ENCODE measurements around the gene JSRP1.

JSRP1 gene

DNA sequence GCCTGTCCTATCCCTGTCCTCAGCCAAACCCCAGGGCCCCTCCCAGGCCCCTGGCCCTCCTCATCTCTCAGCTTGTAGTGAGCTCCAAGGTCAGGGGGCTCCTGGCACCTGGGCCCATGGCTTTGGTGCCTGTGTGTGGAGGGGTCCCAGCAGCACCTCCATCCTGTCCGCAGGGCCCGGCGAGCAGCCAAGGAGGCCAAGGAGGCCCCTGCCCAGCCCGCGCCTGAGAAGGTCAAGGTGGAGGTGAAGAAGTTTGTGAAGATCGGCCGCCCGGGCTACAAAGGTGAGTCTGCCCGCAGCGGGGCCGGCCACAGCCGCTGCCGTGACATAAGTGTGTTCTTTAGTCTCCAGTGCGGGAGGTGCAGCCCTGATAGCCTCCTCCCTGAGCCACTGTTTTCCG lies 10.9 kb downstream of the JSRP1 start:
- DNase-seq = no peak

DNA sequence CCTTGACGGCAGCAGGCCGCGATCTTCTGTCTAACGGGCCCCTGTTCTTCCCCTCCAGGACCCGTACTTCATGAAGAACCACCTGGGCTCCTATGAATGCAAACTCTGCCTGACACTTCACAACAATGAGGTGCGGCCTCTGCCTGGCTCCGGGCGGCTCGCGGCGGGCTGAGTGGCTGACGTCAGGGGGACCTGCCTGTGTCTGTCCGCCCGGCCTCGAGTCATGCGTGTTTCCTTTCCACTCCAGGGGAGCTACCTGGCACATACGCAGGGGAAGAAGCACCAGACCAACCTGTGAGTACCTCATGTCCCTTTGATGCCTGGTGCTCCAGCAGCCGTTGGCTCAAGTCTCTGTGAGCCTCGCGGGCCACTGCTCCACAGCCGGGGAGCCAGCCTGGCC lies 11.7 kb downstream of the JSRP1 start:
- no peak for DNase-seq

GRCh38 chr19:2244125-2244411 lies 12.1 kb downstream of the JSRP1 start:
- DNase-seq = no peak

GRCh38 chr19:2243274-2244124 lies 12.7 kb downstream of the JSRP1 start:
- DNase-seq = no peak

DNA sequence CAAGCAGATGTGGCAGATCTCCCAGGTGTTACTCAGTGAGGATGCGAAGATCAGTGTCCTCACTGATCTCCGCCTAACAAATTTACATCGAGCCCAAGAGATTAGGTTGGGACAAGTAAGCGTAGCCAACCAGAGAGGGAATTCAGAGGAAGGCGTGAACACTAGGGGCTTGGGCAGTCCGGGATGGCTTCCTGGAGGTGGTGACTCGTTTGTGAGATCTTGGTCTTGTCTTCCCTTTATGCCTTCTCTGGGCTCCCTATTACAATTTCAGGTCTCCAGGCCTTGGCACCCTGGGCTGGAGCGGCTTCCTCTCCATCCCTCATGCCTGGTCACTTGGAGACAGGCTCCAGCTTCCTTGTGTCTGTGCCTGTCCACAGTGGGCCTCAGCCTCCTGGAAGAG lies 13.4 kb downstream of the JSRP1 start:
- DNase-seq = no peak

GRCh38 chr19:2242092-2242537 lies 14.1 kb downstream of the JSRP1 start:
- no peak for DNase-seq

DNA sequence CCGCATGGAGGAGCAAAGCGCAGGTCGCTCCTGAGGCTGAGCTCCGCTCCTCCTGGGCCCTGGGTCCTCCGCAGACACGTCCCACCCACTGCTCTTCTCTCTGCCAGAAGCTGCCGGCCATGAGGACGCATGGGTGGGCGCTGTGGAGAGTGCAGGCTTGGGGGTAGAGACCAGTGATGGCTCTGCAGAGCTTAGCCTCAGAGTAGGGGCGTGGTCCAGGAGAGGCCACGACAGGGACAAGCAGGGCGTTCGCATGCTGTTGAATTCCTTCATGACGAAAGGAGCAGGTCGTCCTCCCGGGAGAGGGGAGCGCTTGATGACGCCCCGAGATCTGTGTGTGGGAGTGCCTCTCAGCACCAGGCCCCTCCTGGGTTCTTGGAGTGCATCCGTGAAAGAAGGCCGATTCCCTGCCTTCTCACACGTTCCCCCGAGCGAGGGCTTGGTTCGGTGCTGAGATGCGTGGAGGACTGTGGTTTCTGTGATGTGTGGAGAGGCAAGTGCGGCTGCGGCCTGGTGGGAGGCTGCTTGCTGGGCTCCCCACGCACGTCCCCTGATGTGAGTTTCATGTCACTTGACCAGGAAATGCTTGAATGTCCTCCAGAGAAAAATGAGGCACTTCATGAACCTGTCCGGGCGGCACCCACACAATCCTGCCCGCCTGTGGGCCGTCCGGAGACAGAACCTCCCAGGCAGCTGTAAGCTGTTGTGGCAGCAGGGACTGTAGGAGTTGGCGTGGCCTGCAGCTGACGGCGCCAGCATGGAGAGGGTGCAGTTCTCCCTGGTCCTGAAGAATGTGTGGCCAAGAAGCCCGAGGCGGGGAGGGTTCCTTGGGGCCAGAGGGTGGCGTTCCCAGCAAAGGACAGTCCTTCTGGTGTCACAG lies 15.1 kb downstream of the JSRP1 start:
- DNase-seq = no peak

GRCh38 chr19:2239771-2240770 lies 16.1 kb downstream of the JSRP1 start:
- no peak for DNase-seq

- DNase-seq = no peak
Measured at GRCh38 chr19:2239173-2239572, 17.0 kb downstream of the JSRP1 start.

DNA sequence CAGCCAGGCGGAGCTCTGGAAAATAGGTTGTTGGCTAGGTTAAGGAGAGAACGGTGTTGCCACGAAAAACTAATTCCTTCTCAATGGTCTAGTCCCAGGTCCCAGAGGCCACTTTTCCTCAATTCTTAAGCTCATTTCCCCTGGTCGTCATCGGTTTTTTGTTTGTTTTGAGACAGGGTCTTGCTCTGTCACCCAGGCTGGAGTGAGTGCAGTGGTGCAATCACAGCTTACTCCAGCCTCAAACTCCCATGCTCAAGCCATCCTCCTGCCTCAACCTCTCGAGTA lies 18.4 kb downstream of the JSRP1 start:
- DNase-seq = no peak

DNA sequence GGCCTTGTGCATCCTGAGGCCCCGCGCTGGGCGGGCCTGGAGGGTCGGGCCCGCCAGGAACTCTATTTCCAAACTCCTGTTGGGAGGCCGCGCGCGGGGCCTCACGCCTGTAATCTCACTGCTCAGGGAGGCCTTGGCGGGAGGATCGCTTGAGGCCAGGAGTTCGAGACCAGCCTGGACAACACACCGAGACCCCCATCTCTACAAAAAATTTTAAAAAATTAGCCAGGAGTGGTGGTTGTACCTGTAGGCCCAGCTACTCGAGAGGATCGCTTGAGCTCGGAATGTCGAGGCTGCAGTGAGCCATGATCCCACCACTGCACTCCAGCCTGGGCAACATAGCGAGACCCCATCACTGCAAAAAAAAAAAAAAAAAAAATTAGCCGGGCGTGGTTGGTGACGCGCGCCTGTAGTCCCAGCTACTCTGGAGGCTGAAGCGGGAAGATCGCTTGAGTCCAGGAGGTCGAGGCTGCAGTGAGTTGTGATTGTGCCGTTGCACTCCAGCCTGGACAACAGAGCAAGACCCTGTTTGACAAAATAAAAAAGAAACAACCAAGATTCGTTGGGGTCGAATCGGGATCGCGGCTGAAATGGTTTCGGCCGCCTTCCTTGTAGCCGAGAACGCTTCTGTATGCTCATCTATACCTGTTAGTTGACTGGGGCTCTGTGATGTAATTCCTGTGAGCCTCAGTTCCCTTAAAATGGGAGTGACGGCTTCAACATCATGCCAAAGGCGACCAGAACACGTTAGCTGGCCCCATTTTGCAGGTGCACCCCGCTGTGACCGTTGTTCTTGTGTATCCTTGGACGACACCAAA lies 19.0 kb downstream of the JSRP1 start:
- DNase-seq = no peak

DNA sequence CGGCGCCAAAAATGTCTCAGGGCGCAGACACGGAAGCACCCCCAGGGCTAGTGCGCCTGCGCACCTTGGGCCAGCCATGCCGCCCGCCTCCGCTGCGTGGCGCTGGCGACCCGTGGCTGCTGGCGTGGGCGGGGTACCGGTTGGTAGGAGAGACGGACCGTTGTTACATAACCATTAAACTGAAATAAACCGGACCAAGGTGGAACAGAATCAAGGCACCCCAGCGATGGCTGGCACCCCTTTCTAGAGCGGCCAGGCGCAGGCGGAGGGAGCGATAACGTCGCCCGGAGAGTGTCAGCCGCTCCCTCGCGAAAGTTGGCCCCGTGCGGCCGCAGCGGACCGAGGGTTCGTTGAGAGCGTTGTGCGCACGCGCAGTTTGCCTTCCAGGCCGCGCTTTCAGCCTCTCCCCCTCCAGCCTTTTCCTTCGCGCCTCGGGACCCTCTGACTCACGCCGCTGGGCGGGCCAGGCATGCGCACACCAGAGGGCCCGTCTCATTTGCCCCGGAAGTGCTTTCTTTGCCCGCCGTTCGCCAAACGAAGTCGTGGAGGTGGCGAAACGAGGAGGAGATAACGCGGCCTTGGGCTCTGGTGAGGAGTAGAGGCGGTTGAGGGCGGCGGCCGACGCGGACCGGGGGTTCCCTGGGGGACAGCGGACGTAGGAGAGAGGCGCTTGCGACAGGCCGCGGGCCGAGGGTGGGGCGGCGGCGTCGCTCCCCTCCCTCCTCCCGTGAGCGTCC lies 19.7 kb downstream of the JSRP1 start, which contains the start of the genes PLEKHJ1 and SF3A2:
Gene PLEKHJ1 (minus strand): TSS at position 16 of the 737 bp plus-strand sequence. CDS start 81 bp downstream, outside the sequence.
Gene SF3A2 (plus strand): TSS at position 511 of the 737 bp plus-strand sequence. CDS start 6,595 bp downstream, outside the sequence.
- peak; percentile 99 for DNase-seq

DNA sequence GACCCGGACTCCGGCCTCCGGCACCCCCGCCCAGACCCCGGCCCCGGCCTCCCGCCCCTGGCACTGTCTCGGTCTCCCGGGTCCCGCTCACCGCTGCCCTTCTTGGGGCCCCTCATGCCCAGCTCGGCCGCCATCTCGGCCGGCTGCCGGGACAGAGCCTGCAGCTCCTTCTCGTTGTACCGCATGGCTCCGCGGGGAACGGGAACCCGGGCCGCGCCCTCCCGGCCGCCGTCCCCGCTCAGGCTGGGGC lies 20.2 kb downstream of the JSRP1 start:
- DNase-seq = no peak

DNA sequence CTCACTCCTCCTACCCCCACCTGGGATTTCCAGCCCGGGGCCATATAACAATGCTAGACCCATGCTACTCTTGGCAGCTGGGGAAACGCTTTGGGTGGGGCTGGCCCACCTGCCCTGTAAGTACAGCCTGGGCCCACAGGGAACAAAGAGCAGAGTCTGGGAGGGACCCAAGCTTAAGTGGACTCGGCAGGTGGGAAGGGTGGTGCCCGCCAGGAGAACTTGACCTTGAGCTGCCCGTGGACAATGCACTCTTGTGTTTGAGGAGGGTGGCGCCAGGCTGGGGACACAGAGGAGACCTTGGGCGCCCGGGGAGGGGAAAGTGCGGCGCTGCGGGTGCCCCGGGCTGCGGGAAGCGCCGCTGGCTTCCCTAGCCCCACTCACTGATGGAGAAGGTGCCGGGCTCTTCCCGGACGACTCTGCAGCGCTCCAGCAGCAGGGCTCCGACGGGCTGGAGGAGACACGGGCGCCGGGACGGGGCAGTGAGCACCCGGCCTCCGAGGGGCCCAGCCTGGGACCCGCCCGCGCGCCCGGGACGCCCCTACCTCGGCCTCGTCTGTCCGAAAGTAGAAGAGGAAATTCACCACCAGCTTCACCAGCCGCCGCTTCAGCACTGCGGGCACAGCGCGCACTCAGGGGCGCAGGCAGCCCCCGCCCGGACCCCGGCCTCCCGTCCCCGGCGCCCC lies 20.7 kb downstream of the JSRP1 start:
- no peak for DNase-seq

DNA sequence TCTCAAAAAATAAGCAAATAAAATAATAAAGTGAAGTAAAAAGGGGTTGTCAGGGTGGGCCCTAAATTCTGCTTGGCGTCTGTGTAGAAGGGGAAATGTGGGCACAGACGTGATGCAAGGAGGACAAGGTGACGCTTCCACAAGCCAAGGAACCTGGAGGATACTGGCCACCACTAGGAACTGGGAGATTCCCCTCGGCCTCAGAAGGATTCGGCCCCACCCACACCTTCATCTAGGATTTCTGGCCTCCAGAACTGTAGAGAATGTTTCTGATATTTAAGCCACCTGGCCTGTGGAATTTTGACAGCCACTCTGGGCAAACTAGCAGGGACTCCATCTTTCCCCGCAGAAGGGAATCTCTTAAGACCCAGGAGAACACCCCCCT lies 21.2 kb downstream of the JSRP1 start:
- no peak for DNase-seq

GRCh38 chr19:2233601-2234280 lies 22.5 kb downstream of the JSRP1 start:
- no peak for DNase-seq

DNA sequence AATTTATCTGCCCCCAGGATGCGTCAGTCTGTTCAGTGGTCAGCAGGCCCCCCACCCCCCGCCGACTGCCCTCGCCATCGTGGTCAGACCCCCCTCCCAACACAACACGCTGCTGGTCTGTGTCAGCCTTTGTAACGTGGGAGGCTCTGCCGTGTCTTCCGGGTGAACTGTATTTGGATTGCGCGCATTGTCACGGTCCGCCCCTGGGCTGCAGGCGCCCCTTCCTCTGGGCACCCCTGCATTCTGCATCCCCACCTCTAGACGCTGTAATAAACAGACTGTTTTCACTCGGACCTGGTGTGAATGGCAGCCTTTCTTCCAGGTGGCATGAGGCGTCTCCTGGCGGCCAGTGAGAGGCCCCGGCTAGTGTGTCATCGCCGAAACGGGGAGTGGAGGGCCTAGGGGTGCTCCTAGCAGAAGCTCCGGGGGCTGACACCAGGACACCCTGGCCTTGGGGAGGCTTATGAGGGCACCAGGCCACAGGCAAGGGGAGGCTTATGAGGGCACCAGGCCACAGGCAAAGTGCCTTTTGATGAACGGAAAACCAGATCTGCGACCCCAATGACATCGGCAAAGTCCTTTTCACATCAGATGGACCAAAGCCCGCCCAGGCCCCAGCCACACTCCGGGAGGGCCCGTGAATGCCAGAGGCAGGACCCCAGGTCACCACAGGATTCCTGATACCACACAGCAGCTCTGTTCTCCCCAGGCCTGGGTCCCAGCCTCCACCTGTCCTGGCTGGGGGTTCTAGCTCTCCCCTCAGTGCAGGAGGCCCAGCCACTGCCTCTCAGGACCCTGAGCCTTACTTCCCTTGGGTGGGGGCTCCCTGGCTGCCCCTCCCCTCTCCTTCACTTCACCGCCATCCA lies 23.7 kb downstream of the JSRP1 start:
- no peak for DNase-seq

- DNase-seq = no peak
Measured at GRCh38 chr19:2231621-2232221, 24.5 kb downstream of the JSRP1 start.

Measured in activated CD4-positive, alpha-beta T cell treated with anti-CD3 and anti-CD28 coated beads for 1 hour (primary cell).